ENCODE results near the gene UBR4. TPM values are rescaled to one million over a fixed set of nuclear protein-coding genes. Genes with fewer than 3 reads are reported as not detected.

Gene UBR4
- polyA plus RNA-seq, 1 donor from 2014 or later: 49.7 TPM

DNA sequence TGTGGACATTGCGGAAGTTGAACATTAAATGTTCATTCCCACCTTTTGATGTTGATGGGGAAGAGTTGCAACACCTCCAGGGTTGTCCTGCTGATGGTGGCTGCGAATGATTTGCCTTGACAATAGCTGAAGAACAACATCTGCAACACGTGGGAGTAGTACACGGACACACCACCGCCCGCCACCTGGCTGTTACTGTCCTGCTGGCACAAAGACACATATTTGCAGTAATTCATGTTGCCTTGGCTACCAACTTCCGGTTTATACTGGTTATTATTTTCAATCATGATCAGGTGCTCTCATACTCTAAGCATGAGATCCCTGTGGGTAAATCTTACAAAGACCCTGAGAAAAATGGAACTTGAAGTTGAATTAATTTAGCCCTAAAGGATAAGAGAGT lies 55.2 kb downstream of the UBR4 start:
- TF ChIP-seq RAD21 (conservative IDR thresholded peaks at IDR 0.05) (no peak), POLR2AphosphoS5 (IDR thresholded peaks at IDR 0.05) (no peak), EP300 (conservative IDR thresholded peaks at IDR 0.05; ENCODE audit: poor library complexity, severe bottlenecking) (no peak), CTCF (IDR thresholded peaks at IDR 0.05; ENCODE audit: poor library complexity, severe bottlenecking) (no peak), TAF1 (IDR thresholded peaks at IDR 0.05; ENCODE audit: low read depth) (no peak), SMC3 (conservative IDR thresholded peaks at IDR 0.05; ENCODE audit: poor library complexity) (no peak), EZH2 (IDR thresholded peaks at IDR 0.05; ENCODE audit: borderline replicate concordance, insufficient read depth, low read length, poor library complexity, severe bottlenecking) (no peak), MXI1 (conservative IDR thresholded peaks at IDR 0.05; ENCODE audit: poor library complexity, severe bottlenecking) (no peak)
- TF ChIP-seq, protein P1, sequence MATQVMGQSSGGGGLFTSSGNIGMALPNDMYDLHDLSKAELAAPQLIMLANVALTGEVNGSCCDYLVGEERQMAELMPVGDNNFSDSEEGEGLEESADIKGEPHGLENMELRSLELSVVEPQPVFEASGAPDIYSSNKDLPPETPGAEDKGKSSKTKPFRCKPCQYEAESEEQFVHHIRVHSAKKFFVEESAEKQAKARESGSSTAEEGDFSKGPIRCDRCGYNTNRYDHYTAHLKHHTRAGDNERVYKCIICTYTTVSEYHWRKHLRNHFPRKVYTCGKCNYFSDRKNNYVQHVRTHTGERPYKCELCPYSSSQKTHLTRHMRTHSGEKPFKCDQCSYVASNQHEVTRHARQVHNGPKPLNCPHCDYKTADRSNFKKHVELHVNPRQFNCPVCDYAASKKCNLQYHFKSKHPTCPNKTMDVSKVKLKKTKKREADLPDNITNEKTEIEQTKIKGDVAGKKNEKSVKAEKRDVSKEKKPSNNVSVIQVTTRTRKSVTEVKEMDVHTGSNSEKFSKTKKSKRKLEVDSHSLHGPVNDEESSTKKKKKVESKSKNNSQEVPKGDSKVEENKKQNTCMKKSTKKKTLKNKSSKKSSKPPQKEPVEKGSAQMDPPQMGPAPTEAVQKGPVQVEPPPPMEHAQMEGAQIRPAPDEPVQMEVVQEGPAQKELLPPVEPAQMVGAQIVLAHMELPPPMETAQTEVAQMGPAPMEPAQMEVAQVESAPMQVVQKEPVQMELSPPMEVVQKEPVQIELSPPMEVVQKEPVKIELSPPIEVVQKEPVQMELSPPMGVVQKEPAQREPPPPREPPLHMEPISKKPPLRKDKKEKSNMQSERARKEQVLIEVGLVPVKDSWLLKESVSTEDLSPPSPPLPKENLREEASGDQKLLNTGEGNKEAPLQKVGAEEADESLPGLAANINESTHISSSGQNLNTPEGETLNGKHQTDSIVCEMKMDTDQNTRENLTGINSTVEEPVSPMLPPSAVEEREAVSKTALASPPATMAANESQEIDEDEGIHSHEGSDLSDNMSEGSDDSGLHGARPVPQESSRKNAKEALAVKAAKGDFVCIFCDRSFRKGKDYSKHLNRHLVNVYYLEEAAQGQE (IDR thresholded peaks at IDR 0.05; ENCODE audit: borderline replicate concordance): no peak
- H3K4me3 ChIP-seq (ENCODE audit: low read length): no peak overlapping the region
- H3K9ac ChIP-seq (ENCODE audit: low read length): no peak overlapping the region
- H3K27ac ChIP-seq (ENCODE audit: low read length): no peak overlapping the region
- no peaks in the 10 kb centered on the region for H3F3A ChIP-seq (ENCODE audit: insufficient read depth, low read length, poor library complexity, severe bottlenecking)
- H4K20me1 ChIP-seq (ENCODE audit: insufficient read depth): no peaks in the 10 kb centered on the region
- no peak overlapping the region for H2AFZ ChIP-seq (ENCODE audit: low read depth, low read length)
- no peaks in the 10 kb centered on the region for H3K9me2 ChIP-seq (ENCODE audit: insufficient read depth, low read length)
- no peaks in the 10 kb centered on the region for H3K9me3 ChIP-seq (ENCODE audit: low read length)
- H3K27me3 ChIP-seq (ENCODE audit: insufficient read depth, low read depth, low read length): no peaks in the 10 kb centered on the region
- H3K36me3 ChIP-seq (ENCODE audit: insufficient read depth, low read length): peaks cover 33% of the 10 kb centered on the region
- no peaks in the 10 kb centered on the region for H3K79me2 ChIP-seq (replicated peaks; ENCODE audit: insufficient read depth, low read length)
- no peak overlapping the region for H3K4me2 ChIP-seq (ENCODE audit: low read length)

DNA sequence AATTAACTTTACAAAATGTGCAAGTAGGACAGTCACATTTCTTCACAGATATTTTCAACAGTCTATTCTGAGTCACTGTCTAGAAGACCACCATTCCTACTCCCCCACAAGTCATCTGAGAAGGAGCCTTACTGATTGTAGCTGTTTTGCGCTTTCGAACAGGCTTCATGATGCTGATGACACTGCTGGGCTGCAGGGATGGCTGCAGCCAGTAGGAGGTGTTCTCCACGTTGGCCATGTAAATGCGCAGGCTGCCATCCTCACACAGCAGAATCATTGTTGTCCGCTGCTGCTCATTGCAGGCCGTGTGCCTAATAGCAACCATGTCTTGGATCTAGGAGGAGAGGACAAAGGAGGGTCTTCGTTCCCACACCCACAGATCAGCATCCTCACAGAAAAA lies 56.9 kb downstream of the UBR4 start:
- no peaks in the 10 kb centered on the region for H3K9me3 ChIP-seq (ENCODE audit: low read length)
- no peaks in the 10 kb centered on the region for H3K9me2 ChIP-seq (ENCODE audit: insufficient read depth, low read length)
- no peak overlapping the region for H2AFZ ChIP-seq (ENCODE audit: low read depth, low read length)
- no peak overlapping the region for H3K9ac ChIP-seq (ENCODE audit: low read length)
- H3K27me3 ChIP-seq (ENCODE audit: insufficient read depth, low read depth, low read length): no peaks in the 10 kb centered on the region
- H4K20me1 ChIP-seq (ENCODE audit: insufficient read depth): no peaks in the 10 kb centered on the region
- H3F3A ChIP-seq (ENCODE audit: insufficient read depth, low read length, poor library complexity, severe bottlenecking): no peaks in the 10 kb centered on the region
- peaks cover 31% of the 10 kb centered on the region for H3K36me3 ChIP-seq (ENCODE audit: insufficient read depth, low read length)
- H3K79me2 ChIP-seq (replicated peaks; ENCODE audit: insufficient read depth, low read length): no peaks in the 10 kb centered on the region
- no peak overlapping the region for H3K27ac ChIP-seq (ENCODE audit: low read length)
- no peak overlapping the region for H3K4me3 ChIP-seq (ENCODE audit: low read length)
- no peak overlapping the region for H3K4me2 ChIP-seq (ENCODE audit: low read length)
- no peak for TF ChIP-seq POLR2AphosphoS5 (IDR thresholded peaks at IDR 0.05)
- TF ChIP-seq, protein P1 (IDR thresholded peaks at IDR 0.05; ENCODE audit: borderline replicate concordance): no peak
- TF ChIP-seq TAF1 (IDR thresholded peaks at IDR 0.05; ENCODE audit: low read depth): no peak
- TF ChIP-seq RAD21 (conservative IDR thresholded peaks at IDR 0.05): no peak
- no peak for TF ChIP-seq SMC3 (conservative IDR thresholded peaks at IDR 0.05; ENCODE audit: poor library complexity)
- no peak for TF ChIP-seq EP300 (conservative IDR thresholded peaks at IDR 0.05; ENCODE audit: poor library complexity, severe bottlenecking)
- TF ChIP-seq EZH2 (IDR thresholded peaks at IDR 0.05; ENCODE audit: borderline replicate concordance, insufficient read depth, low read length, poor library complexity, severe bottlenecking): no peak
- TF ChIP-seq MXI1 (conservative IDR thresholded peaks at IDR 0.05; ENCODE audit: poor library complexity, severe bottlenecking): no peak
- no peak for TF ChIP-seq CTCF (IDR thresholded peaks at IDR 0.05; ENCODE audit: poor library complexity, severe bottlenecking)
